ENCODE results near the gene DBNL. TPM values are rescaled to one million over a fixed set of nuclear protein-coding genes. Genes with fewer than 3 reads are reported as not detected.

The DBNL gene
- total RNA-seq, 1 donor from 2014 or later: 31.2 TPM

- ATAC-seq (peak; percentile 79), DNase-seq (peak; percentile 86)
- intact Hi-C loops (cut with micrococcal nuclease): no loop called here
Observed at GRCh38 chr7:44087911-44088838, 43.7 kb downstream of the DBNL start.

GRCh38 chr7:44093102-44093641, 48.7 kb downstream of the DBNL start:
- intact Hi-C loops (cut with micrococcal nuclease): no loop called here
- no peak for ATAC-seq
- DNase-seq: peak; percentile 4

- intact Hi-C loops (cut with micrococcal nuclease): no loop called here
- no peak for DNase-seq
- ATAC-seq: no peak
Observed at GRCh38 chr7:44094365-44094764, 49.9 kb downstream of the DBNL start.

GRCh38 chr7:44094883-44095592, 50.5 kb downstream of the DBNL start:
- intact Hi-C loops (cut with micrococcal nuclease): no loop called here
- ATAC-seq (no peak), DNase-seq (no peak)

- DNase-seq (no peak), ATAC-seq (no peak)
- intact Hi-C loops (cut with micrococcal nuclease): no loop called here
Observed at GRCh38 chr7:44095781-44096180, 51.3 kb downstream of the DBNL start.

- DNase-seq (no peak), ATAC-seq (no peak)
- intact Hi-C loops (cut with micrococcal nuclease): no loop called here
Observed at GRCh38 chr7:44096326-44096881, 51.9 kb downstream of the DBNL start.

- no peak for ATAC-seq
- intact Hi-C loops (cut with micrococcal nuclease): no loop called here
- DNase-seq: no peak
Observed at GRCh38 chr7:44097064-44097932, 52.8 kb downstream of the DBNL start.

- ATAC-seq (no peak), DNase-seq (no peak)
- intact Hi-C loops (cut with micrococcal nuclease): no loop called here
Observed at GRCh38 chr7:44098092-44099068, 53.9 kb downstream of the DBNL start.

GRCh38 chr7:44099669-44100068, 55.2 kb downstream of the DBNL start:
- ATAC-seq (no peak), DNase-seq (no peak)
- intact Hi-C loops (cut with micrococcal nuclease): no loop called here

- DNase-seq: no peak
- intact Hi-C loops (cut with micrococcal nuclease): no loop called here
- no peak for ATAC-seq
Observed at GRCh38 chr7:44100458-44101302, 56.2 kb downstream of the DBNL start.

GRCh38 chr7:44101303-44101965, 56.9 kb downstream of the DBNL start:
- DNase-seq (no peak), ATAC-seq (no peak)
- intact Hi-C loops (cut with micrococcal nuclease): no loop called here

- intact Hi-C loops (cut with micrococcal nuclease): no loop called here
- ATAC-seq (no peak), DNase-seq (peak; percentile 40)
Observed at GRCh38 chr7:44101966-44102845, 57.7 kb downstream of the DBNL start.

- DNase-seq: peak; percentile 18
- intact Hi-C loops (cut with micrococcal nuclease): no loop called here
- ATAC-seq: no peak
Observed at GRCh38 chr7:44102846-44103565, 58.5 kb downstream of the DBNL start.

- intact Hi-C loops (cut with micrococcal nuclease): no loop called here
- no peak for DNase-seq
- no peak for ATAC-seq
Observed at GRCh38 chr7:44103566-44103922, 59.0 kb downstream of the DBNL start.

Measured in left ventricle myocardium superior (tissue), 1 donor.